HepG2 (cell line): ENCODE measurements around the gene CEP131. TPM values are rescaled to one million over a fixed set of nuclear protein-coding genes. Genes with fewer than 3 reads are reported as not detected.

Experiments used
- CBFB ChIP-seq: sonication (generic); formaldehyde crosslinking; IDR thresholded peaks from 2 replicates; pipeline ENCODE4 v1.4.0; 2020; ENCODE audit warnings: missing genetic modification reagents
- CENPT ChIP-seq: sonication (generic); formaldehyde crosslinking; IDR thresholded peaks from 2 replicates; pipeline ENCODE4 v1.8.0; 2022; ENCODE audit warnings: low read depth, mild to moderate bottlenecking, moderate library complexity, missing genetic modification reagents
- ESRRA ChIP-seq: sonication (generic); formaldehyde crosslinking; IDR thresholded peaks from 2 replicates; pipeline ENCODE4 v1.5.1; 2020; ENCODE audit warnings: mild to moderate bottlenecking, low read depth, missing genetic modification reagents
- HNF4G ChIP-seq, 2 experiments: sonication (generic) in 1 of 2; formaldehyde crosslinking in 1 of 2; IDR thresholded peaks; 2 replicates each; pipeline versions ENCODE4 v1.4.0 to v1.6.1; 2011 to 2020; ENCODE audit warnings: borderline replicate concordance in 2 of 2, low read depth in 2 of 2, mild to moderate bottlenecking in 2 of 2, low read length in 1 of 2, missing genetic modification reagents in 1 of 2, moderate library complexity in 1 of 2
- MXD4 ChIP-seq: IDR thresholded peaks from 2 replicates; pipeline ENCODE4 v1.6.1; 2016; ENCODE audit warnings: mild to moderate bottlenecking, missing biosample characterization, missing genetic modification reagents
- NR2F6 ChIP-seq, 2 experiments: IDR thresholded peaks; 2 replicates each; pipeline ENCODE4 v1.6.1; 2016; ENCODE audit warnings: antibody characterized with exemption in 1 of 2, mild to moderate bottlenecking in 1 of 2
- RXRA ChIP-seq: sonication (generic); formaldehyde crosslinking; IDR thresholded peaks from 2 replicates; pipeline ENCODE4 v1.5.1; 2020; ENCODE audit warnings: missing genetic modification reagents
- SOX5 ChIP-seq: IDR thresholded peaks from 2 replicates; pipeline ENCODE4 v1.6.1; 2016; ENCODE audit warnings: borderline replicate concordance
- SRF ChIP-seq: IDR thresholded peaks from 2 replicates; pipeline ENCODE4 v1.6.1; 2011; ENCODE audit warnings: mild to moderate bottlenecking, low read depth, low read length, moderate library complexity
- SRSF9 ChIP-seq: fragments of 200-400 bp; formaldehyde crosslinking; IDR thresholded peaks from 2 replicates; pipeline ENCODE4 v1.6.1; 2018; ENCODE audit warnings: borderline replicate concordance, mild to moderate bottlenecking, low read depth, low read length; ENCODE audit not compliant: insufficient read depth, poor library complexity, severe bottlenecking
- ZC3H4 ChIP-seq: sonication (generic); formaldehyde crosslinking; IDR thresholded peaks from 2 replicates; pipeline ENCODE4 v1.4.0; 2020; ENCODE audit warnings: missing genetic modification reagents, borderline replicate concordance
- ZNF225 ChIP-seq: sonication (generic); formaldehyde crosslinking; IDR thresholded peaks from 2 replicates; pipeline ENCODE4 v1.4.0; 2020; ENCODE audit warnings: mild to moderate bottlenecking, missing genetic modification reagents
- ZNF761 ChIP-seq: sonication (generic); formaldehyde crosslinking; conservative IDR thresholded peaks from 2 replicates; pipeline ENCODE4 v1.4.0; 2020; ENCODE audit warnings: mild to moderate bottlenecking, missing genetic modification reagents
- ZSCAN31 ChIP-seq: sonication (generic); formaldehyde crosslinking; IDR thresholded peaks from 2 replicates; pipeline ENCODE4 v1.5.0; 2020; ENCODE audit warnings: low read depth, mild to moderate bottlenecking, missing genetic modification reagents
- polyA plus RNA-seq, 8 experiments: library from polyadenylated mRNA; depleted of rRNA in 3 of 8; stranded (reverse) in 7 of 8; unstranded in 1 of 8; fragments of >200 nt; fragmentation: Illumina TruSeq in 4 of 8; extraction: Trizol in 4 of 8; gene quantifications; 2 replicates each; pipeline versions ENCODE4 v1.2.1 to v1.2.3, GENCODE V29; 2011 to 2016; ENCODE audit warnings: low read depth in 4 of 8, missing spikeins in 1 of 8, mixed read lengths in 1 of 8; ENCODE audit not compliant: insufficient read depth in 1 of 8
- total RNA-seq, 5 experiments: library from RNA; depleted of rRNA; stranded (reverse); fragments of >200 nt; fragmentation: Illumina TruSeq; extraction: Trizol; gene quantifications; 2 replicates each; pipeline ENCODE4 v1.2.3, GENCODE V29; 2016; ENCODE audit warnings: low read depth in 1 of 5
- TF ChIP-seq, protein P1 (sequence below): sonication (generic); formaldehyde crosslinking; IDR thresholded peaks from 2 replicates; pipeline ENCODE4 v1.4.0; 2020; ENCODE audit warnings: mild to moderate bottlenecking, missing genetic modification reagents
- TF ChIP-seq, protein P2 (sequence below): sonication (generic); formaldehyde crosslinking; IDR thresholded peaks from 2 replicates; pipeline ENCODE4 v1.4.0; 2020; ENCODE audit warnings: missing genetic modification reagents
- TF ChIP-seq, protein P3 (sequence below): sonication (generic); formaldehyde crosslinking; IDR thresholded peaks from 2 replicates; pipeline ENCODE4 v1.8.0; 2022; ENCODE audit warnings: mild to moderate bottlenecking, missing genetic modification reagents, moderate library complexity
- TF ChIP-seq, protein P4 (sequence below): sonication (generic); formaldehyde crosslinking; IDR thresholded peaks from 2 replicates; pipeline ENCODE4 v1.5.1; 2020; ENCODE audit warnings: missing genetic modification reagents, mild to moderate bottlenecking, borderline replicate concordance
- TF ChIP-seq, protein P5 (sequence below): sonication (generic); formaldehyde crosslinking; IDR thresholded peaks from 2 replicates; pipeline ENCODE4 v1.5.1; 2020; ENCODE audit warnings: mild to moderate bottlenecking, moderate library complexity, missing genetic modification reagents

CEP131 gene
- total and polyA plus RNA-seq, 2 of the 13 experiments (the other 11 are each of a cell fraction or from before 2014, with no cell fraction given): 5.0 to 16.8 TPM

DNA sequence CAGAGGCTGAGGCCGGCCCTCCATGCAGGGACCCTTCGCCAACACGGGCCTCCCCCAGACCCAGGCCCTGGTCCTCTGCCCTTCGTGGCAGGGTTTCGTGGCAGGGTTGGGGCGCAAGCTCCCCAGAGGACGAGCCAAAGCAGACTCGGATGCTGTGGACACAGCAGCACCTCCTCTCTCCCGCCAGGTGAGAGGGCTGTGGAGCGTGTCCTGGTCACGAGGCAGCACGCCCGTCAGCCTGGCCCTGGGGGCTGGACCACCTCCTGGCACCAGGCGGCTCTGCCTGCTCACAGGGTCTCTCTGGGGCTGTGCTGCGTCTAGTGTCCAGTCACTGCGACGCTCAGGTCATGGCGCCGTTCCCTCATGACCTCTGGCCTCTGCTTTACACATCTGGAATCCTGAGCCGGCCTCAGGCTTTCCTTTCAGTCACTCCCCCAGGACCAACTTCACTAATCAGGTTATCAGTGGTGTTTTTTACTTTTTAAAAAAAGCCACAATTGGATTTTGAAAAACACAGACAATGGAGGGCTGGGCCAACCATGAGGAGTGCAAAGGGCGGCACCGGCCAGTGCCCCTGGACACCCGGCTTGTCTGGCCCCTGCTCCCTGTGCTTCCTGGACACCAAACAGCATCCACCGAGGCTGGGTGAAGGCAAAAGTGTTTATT, 21.7 kb upstream of the CEP131 start (continued):
- TF ChIP-seq MXD4 (CRISPR knock-in tag) (0 out of 2 replicates have a peak, but pooled peaks have one; percentile 10), CBFB (no peak), ZNF225 (CRISPR knock-in tag) (0 out of 2 replicates have a peak, but pooled peaks have one; percentile 35), ZNF761 (CRISPR knock-in tag) (0 out of 2 replicates have a peak, but pooled peaks have one; percentile 57), HNF4G (IDR thresholded peaks at IDR 0.05; ENCODE audit: borderline replicate concordance, low read depth, low read length) (no peak), HNF4G (CRISPR knock-in tag; IDR thresholded peaks at IDR 0.05; ENCODE audit: borderline replicate concordance, low read depth) (no peak), RXRA (CRISPR knock-in tag) (peak; percentile 40), CENPT (CRISPR knock-in tag) (peak; percentile 63; the same call in 1 of the 2 replicates), SOX5 (CRISPR knock-in tag) (peak; percentile 53; the same call in 1 of the 2 replicates), ZSCAN31 (CRISPR knock-in tag) (no peak), SRF (no peak), ZC3H4 (CRISPR knock-in tag) (0 out of 2 replicates have a peak, but pooled peaks have one; percentile 29), ESRRA (CRISPR knock-in tag) (0 out of 2 replicates have a peak, but pooled peaks have one; percentile 38), NR2F6 (IDR thresholded peaks at IDR 0.05) (peak; percentile 82), NR2F6 (CRISPR knock-in tag; IDR thresholded peaks at IDR 0.05) (peak; percentile 30), SRSF9 (no peak)
- TF ChIP-seq, protein P1, sequence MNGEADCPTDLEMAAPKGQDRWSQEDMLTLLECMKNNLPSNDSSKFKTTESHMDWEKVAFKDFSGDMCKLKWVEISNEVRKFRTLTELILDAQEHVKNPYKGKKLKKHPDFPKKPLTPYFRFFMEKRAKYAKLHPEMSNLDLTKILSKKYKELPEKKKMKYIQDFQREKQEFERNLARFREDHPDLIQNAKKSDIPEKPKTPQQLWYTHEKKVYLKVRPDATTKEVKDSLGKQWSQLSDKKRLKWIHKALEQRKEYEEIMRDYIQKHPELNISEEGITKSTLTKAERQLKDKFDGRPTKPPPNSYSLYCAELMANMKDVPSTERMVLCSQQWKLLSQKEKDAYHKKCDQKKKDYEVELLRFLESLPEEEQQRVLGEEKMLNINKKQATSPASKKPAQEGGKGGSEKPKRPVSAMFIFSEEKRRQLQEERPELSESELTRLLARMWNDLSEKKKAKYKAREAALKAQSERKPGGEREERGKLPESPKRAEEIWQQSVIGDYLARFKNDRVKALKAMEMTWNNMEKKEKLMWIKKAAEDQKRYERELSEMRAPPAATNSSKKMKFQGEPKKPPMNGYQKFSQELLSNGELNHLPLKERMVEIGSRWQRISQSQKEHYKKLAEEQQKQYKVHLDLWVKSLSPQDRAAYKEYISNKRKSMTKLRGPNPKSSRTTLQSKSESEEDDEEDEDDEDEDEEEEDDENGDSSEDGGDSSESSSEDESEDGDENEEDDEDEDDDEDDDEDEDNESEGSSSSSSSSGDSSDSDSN (CRISPR knock-in tag): no peak
- TF ChIP-seq, protein P2, sequence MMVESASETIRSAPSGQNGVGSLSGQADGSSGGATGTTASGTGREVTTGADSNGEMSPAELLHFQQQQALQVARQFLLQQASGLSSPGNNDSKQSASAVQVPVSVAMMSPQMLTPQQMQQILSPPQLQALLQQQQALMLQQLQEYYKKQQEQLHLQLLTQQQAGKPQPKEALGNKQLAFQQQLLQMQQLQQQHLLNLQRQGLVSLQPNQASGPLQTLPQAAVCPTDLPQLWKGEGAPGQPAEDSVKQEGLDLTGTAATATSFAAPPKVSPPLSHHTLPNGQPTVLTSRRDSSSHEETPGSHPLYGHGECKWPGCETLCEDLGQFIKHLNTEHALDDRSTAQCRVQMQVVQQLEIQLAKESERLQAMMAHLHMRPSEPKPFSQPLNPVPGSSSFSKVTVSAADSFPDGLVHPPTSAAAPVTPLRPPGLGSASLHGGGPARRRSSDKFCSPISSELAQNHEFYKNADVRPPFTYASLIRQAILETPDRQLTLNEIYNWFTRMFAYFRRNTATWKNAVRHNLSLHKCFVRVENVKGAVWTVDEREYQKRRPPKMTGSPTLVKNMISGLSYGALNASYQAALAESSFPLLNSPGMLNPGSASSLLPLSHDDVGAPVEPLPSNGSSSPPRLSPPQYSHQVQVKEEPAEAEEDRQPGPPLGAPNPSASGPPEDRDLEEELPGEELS (CRISPR knock-in tag): peak; percentile 17; the same call in 1 of the 2 replicates
- TF ChIP-seq, protein P3, sequence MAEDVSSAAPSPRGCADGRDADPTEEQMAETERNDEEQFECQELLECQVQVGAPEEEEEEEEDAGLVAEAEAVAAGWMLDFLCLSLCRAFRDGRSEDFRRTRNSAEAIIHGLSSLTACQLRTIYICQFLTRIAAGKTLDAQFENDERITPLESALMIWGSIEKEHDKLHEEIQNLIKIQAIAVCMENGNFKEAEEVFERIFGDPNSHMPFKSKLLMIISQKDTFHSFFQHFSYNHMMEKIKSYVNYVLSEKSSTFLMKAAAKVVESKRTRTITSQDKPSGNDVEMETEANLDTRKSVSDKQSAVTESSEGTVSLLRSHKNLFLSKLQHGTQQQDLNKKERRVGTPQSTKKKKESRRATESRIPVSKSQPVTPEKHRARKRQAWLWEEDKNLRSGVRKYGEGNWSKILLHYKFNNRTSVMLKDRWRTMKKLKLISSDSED: no peak
- TF ChIP-seq, protein P4, sequence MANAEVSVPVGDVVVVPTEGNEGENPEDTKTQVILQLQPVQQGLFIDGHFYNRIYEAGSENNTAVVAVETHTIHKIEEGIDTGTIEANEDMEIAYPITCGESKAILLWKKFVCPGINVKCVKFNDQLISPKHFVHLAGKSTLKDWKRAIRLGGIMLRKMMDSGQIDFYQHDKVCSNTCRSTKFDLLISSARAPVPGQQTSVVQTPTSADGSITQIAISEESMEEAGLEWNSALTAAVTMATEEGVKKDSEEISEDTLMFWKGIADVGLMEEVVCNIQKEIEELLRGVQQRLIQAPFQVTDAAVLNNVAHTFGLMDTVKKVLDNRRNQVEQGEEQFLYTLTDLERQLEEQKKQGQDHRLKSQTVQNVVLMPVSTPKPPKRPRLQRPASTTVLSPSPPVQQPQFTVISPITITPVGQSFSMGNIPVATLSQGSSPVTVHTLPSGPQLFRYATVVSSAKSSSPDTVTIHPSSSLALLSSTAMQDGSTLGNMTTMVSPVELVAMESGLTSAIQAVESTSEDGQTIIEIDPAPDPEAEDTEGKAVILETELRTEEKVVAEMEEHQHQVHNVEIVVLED (CRISPR knock-in tag): no peak
- TF ChIP-seq, protein P5, sequence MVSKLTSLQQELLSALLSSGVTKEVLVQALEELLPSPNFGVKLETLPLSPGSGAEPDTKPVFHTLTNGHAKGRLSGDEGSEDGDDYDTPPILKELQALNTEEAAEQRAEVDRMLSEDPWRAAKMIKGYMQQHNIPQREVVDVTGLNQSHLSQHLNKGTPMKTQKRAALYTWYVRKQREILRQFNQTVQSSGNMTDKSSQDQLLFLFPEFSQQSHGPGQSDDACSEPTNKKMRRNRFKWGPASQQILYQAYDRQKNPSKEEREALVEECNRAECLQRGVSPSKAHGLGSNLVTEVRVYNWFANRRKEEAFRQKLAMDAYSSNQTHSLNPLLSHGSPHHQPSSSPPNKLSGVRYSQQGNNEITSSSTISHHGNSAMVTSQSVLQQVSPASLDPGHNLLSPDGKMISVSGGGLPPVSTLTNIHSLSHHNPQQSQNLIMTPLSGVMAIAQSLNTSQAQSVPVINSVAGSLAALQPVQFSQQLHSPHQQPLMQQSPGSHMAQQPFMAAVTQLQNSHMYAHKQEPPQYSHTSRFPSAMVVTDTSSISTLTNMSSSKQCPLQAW (CRISPR knock-in tag): 0 out of 2 replicates have a peak, but pooled peaks have one; percentile 10
